ENCODE data around the gene NDN. TPM values are rescaled to one million over a fixed set of nuclear protein-coding genes. Genes with fewer than 3 reads are reported as not detected.
"Not testable (repeated sequence)": the region's sequence is repeated elsewhere in the genome, so short reads cannot be mapped to it uniquely, and the experiment has no call there.

The NDN gene
- total RNA-seq: 49.5 TPM
- long read RNA-seq, transcript NDN-202 (1 exons, 1,627 nt): major isoform, 11 of 11 reads
- long read RNA-seq, partial matches to known transcripts: 0 of 11 reads
- long read RNA-seq, other reads (novel, unspliced or antisense): 0 of 11 reads

GRCh38 chr15:23687143-23687470 is at the start of gene NDN:
NDN (minus strand) TSS chr15:23687305; CDS start chr15:23687217, 88 bp downstream.
- DNase-seq (ENCODE audit: low spot score): no peak

GRCh38 chr15:23736033-23736673 is 49.0 kb upstream of the NDN start:
- no peak for DNase-seq (ENCODE audit: low spot score)

GRCh38 chr15:23734862-23735261 is 47.8 kb upstream of the NDN start:
- DNase-seq (ENCODE audit: low spot score): no peak

- not testable (repeated sequence) for DNase-seq (ENCODE audit: low spot score)
Measured at GRCh38 chr15:23713874-23714656, 27.0 kb upstream of the NDN start.

- DNase-seq (ENCODE audit: low spot score): no peak
Measured at GRCh38 chr15:23708332-23708731, 21.2 kb upstream of the NDN start.

- no peak for DNase-seq (ENCODE audit: low spot score)
Measured at GRCh38 chr15:23695282-23695681, 8.2 kb upstream of the NDN start.

- DNase-seq (ENCODE audit: low spot score): no peak
Measured at GRCh38 chr15:23694592-23694991, 7.5 kb upstream of the NDN start.

- no peak for DNase-seq (ENCODE audit: low spot score)
Measured at GRCh38 chr15:23690450-23690852, 3.3 kb upstream of the NDN start.

- no peak for DNase-seq (ENCODE audit: low spot score)
Measured at GRCh38 chr15:23690015-23690414, 2.9 kb upstream of the NDN start.

- no peak for DNase-seq (ENCODE audit: low spot score)
Measured at GRCh38 chr15:23686466-23687142, 501 bp downstream of the NDN start.

GRCh38 chr15:23671481-23671880 is 15.6 kb downstream of the NDN start:
- DNase-seq (ENCODE audit: low spot score): no peak

GRCh38 chr15:23670970-23671369 is 16.1 kb downstream of the NDN start:
- DNase-seq (ENCODE audit: low spot score): no peak

GRCh38 chr15:23663232-23663631 is 23.9 kb downstream of the NDN start:
- DNase-seq (ENCODE audit: low spot score): no peak

GRCh38 chr15:23648920-23649515 is 38.1 kb downstream of the NDN start:
- DNase-seq (ENCODE audit: low spot score): no peak

GRCh38 chr15:23647421-23648370 is 39.4 kb downstream of the NDN start, which contains the start of gene MAGEL2:
MAGEL2 (minus strand) TSS chr15:23647867; CDS start chr15:23647742, 125 bp downstream.
- no peak for DNase-seq (ENCODE audit: low spot score)

- DNase-seq (ENCODE audit: low spot score): no peak
Measured at GRCh38 chr15:23647001-23647295, 40.2 kb downstream of the NDN start.

- no peak for DNase-seq (ENCODE audit: low spot score)
Measured at GRCh38 chr15:23646165-23647000, 40.7 kb downstream of the NDN start.

- no peak for DNase-seq (ENCODE audit: low spot score)
Measured at GRCh38 chr15:23645371-23646164, 41.5 kb downstream of the NDN start.

GRCh38 chr15:23644829-23645228 is 42.3 kb downstream of the NDN start:
- no peak for DNase-seq (ENCODE audit: low spot score)

Data from mesenteric fat pad (tissue), 1 donor.